ENCODE data around the gene NOL9.

GRCh38 chr1:6581561-6582305 lies 27.4 kb upstream of the NOL9 start:
- no peak for TF ChIP-seq GLI4 (CRISPR knock-in tag; IDR thresholded peaks at IDR 0.05; ENCODE audit: borderline replicate concordance)
- TF ChIP-seq CEBPB (IDR thresholded peaks at IDR 0.05; ENCODE audit: borderline replicate concordance, low read depth, low read length) = no peak
- no peak for TF ChIP-seq REL (CRISPR knock-in tag; conservative IDR thresholded peaks at IDR 0.05)
- no peak for TF ChIP-seq FOXP1 (IDR thresholded peaks at IDR 0.05)
- no peak for TF ChIP-seq FOXP1 (CRISPR knock-in tag; IDR thresholded peaks at IDR 0.05)
- no peak for TF ChIP-seq ZNF850 (CRISPR knock-in tag; conservative IDR thresholded peaks at IDR 0.05)
- TF ChIP-seq RAD21 (CRISPR knock-in tag; IDR thresholded peaks at IDR 0.05) = no peak
- no peak for TF ChIP-seq PREB (CRISPR knock-in tag; IDR thresholded peaks at IDR 0.05)
- no peak for TF ChIP-seq KDM5A (IDR thresholded peaks at IDR 0.05; ENCODE audit: borderline replicate concordance, low read length)
- no peak for TF ChIP-seq FOXK2 (IDR thresholded peaks at IDR 0.05)
- TF ChIP-seq CTCF (CRISPR knock-in tag; IDR thresholded peaks at IDR 0.05) = no peak
- TF ChIP-seq RERE (CRISPR knock-in tag; IDR thresholded peaks at IDR 0.05; ENCODE audit: low read depth) = no peak
- no peak for TF ChIP-seq SP1 (IDR thresholded peaks at IDR 0.05)
- no peak for TF ChIP-seq SP1 (CRISPR knock-in tag; IDR thresholded peaks at IDR 0.05)
- TF ChIP-seq POLR2A (IDR thresholded peaks at IDR 0.05; ENCODE audit: insufficient read depth in 1 of 2, low read depth in 2 of 2, low read length in 2 of 2) = no peak
